Neural progenitor cell (in vitro differentiated cells): ENCODE results near the gene CELF4. TPM values are rescaled to one million over a fixed set of nuclear protein-coding genes. Genes with fewer than 3 reads are reported as not detected.

Experiments
- DNase-seq: peaks from one replicate; pipeline ENCODE4 v3.0.0-alpha.2; 2016; ENCODE audit warnings: low spot score
- H2AFZ ChIP-seq: fragments of 200-600 bp; sonication (generic); replicated peaks from 2 replicates; pipeline ENCODE4 v1.6.1; 2016; ENCODE audit warnings: antibody characterized with exemption
- H3F3A ChIP-seq: fragments of 200-600 bp; sonication (generic); 2 replicates; pipeline ENCODE4 v1.6.1; 2016; ENCODE audit warnings: antibody characterized with exemption, low read depth
- H3K27ac ChIP-seq: fragments of 200-600 bp; sonication (generic); 2 replicates; pipeline ENCODE4 v1.5.1; 2016; ENCODE audit warnings: mild to moderate bottlenecking
- H3K27me3 ChIP-seq: fragments of 200-600 bp; sonication (generic); 2 replicates; pipeline ENCODE4 v1.6.1; 2016; ENCODE audit warnings: mild to moderate bottlenecking, moderate library complexity
- H3K36me3 ChIP-seq: fragments of 200-600 bp; sonication (generic); 2 replicates; pipeline ENCODE4 v1.5.1; 2016
- H3K4me1 ChIP-seq: fragments of 200-600 bp; sonication (generic); 2 replicates; pipeline ENCODE4 v1.6.1; 2016; ENCODE audit warnings: mixed run types
- H3K4me2 ChIP-seq: fragments of 200-600 bp; sonication (generic); 2 replicates; pipeline ENCODE4 v1.6.1; 2016
- H3K4me3 ChIP-seq: fragments of 200-600 bp; sonication (generic); 2 replicates; pipeline ENCODE4 v1.5.1; 2016
- H3K79me2 ChIP-seq: fragments of 200-600 bp; sonication (generic); 2 replicates; pipeline ENCODE4 v1.6.1; 2016; ENCODE audit warnings: low read depth
- H3K9ac ChIP-seq: fragments of 200-600 bp; sonication (generic); 2 replicates; pipeline ENCODE4 v1.6.1; 2016
- H3K9me3 ChIP-seq: fragments of 200-600 bp; sonication (generic); 2 replicates; pipeline ENCODE4 v1.5.1; 2016; ENCODE audit warnings: low read depth
- H4K20me1 ChIP-seq: fragments of 200-600 bp; sonication (generic); 2 replicates; pipeline ENCODE4 v1.6.1; 2016; ENCODE audit warnings: low read depth
- H3K27ac Mint-ChIP-seq: 3 replicates; pipeline ENCODE4 v1.8.0; 2021; ENCODE audit warnings: mixed read lengths
- H3K27me3 Mint-ChIP-seq: 2 replicates; pipeline ENCODE4 v1.8.0; 2022; ENCODE audit warnings: low read depth, mild to moderate bottlenecking, inconsistent platforms, moderate library complexity, mixed read lengths; ENCODE audit not compliant: insufficient read depth
- H3K36me3 Mint-ChIP-seq: 3 replicates; pipeline ENCODE4 v1.8.0; 2021; ENCODE audit warnings: mixed read lengths
- H3K4me1 Mint-ChIP-seq: 3 replicates; pipeline ENCODE4 v1.8.0; 2021; ENCODE audit warnings: mixed read lengths
- H3K4me3 Mint-ChIP-seq: 3 replicates; pipeline ENCODE4 v1.8.0; 2021; ENCODE audit warnings: mild to moderate bottlenecking, moderate library complexity, mixed read lengths
- H3K9me3 Mint-ChIP-seq: 3 replicates; pipeline ENCODE4 v1.8.0; 2020; ENCODE audit warnings: mixed read lengths
- EZH2 ChIP-seq: fragments of 200-600 bp; sonication (generic); IDR thresholded peaks from 2 replicates; pipeline ENCODE4 v1.6.1; 2017; ENCODE audit warnings: antibody characterized with exemption, mild to moderate bottlenecking, moderate library complexity
- EZH2phosphoT487 ChIP-seq: fragments of 200-600 bp; sonication (generic); IDR thresholded peaks from 2 replicates; pipeline ENCODE4 v1.6.1; 2017; ENCODE audit warnings: antibody characterized with exemption
- total RNA-seq: library from RNA; depleted of rRNA; stranded (reverse); fragments of >200 nt; gene quantifications from 2 replicates; pipeline ENCODE4 v1.2.3, GENCODE V29; 2015; ENCODE audit warnings: low replicate concordance
- TF ChIP-seq, protein P1 (sequence below): fragments of 200-600 bp; sonication (generic); IDR thresholded peaks from 2 replicates; pipeline ENCODE4 v1.5.1; 2017; ENCODE audit warnings: antibody characterized with exemption, mild to moderate bottlenecking

CELF4 gene
- total RNA-seq, 1 donor from 2014 or later = 1.8 TPM

DNA sequence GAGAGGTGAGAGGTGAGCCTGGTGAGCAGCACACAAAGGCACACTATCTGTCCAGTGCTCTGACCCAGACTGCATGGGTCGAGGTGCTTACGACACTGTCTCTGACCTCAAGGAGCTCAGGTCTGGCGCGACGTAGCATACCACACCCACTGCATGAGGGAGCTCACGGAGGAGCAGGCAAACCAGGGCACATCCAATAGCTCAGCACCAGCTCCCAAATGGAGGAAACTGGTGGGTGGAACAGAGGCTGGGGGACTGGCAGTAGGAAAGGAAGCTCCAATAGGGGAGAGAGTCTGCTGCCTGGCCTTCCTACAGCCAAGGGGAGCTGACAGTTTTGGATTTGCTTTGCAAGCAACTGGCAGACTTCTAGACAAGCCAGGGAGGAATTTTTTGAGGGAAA lies 36.3 kb downstream of the CELF4 start:
- H3F3A ChIP-seq = peaks cover 7% of the 10 kb centered on the region
- no peaks in the 10 kb centered on the region for H4K20me1 ChIP-seq
- no peaks in the 10 kb centered on the region for H3K36me3 Mint-ChIP-seq
- no peaks in the 10 kb centered on the region for H3K36me3 ChIP-seq
- H3K4me3 ChIP-seq = no peak overlapping the region
- no peak overlapping the region for H2AFZ ChIP-seq
- H3K79me2 ChIP-seq = no peaks in the 10 kb centered on the region
- no peak overlapping the region for H3K9ac ChIP-seq
- no peak for DNase-seq
- no peak overlapping the region for H3K4me2 ChIP-seq
- no peak overlapping the region for H3K27ac ChIP-seq
- no peak overlapping the region for H3K4me3 Mint-ChIP-seq
- peaks cover 26% of the 10 kb centered on the region for H3K4me1 ChIP-seq
- peaks cover 21% of the 10 kb centered on the region for H3K27me3 Mint-ChIP-seq
- no peak overlapping the region for H3K27ac Mint-ChIP-seq
- H3K4me1 Mint-ChIP-seq = peaks cover 38% of the 10 kb centered on the region
- H3K9me3 Mint-ChIP-seq = no peaks in the 10 kb centered on the region
- peaks cover 23% of the 10 kb centered on the region for H3K27me3 ChIP-seq
- no peaks in the 10 kb centered on the region for H3K9me3 ChIP-seq
- TF ChIP-seq EZH2phosphoT487 = no peak
- no peak for TF ChIP-seq EZH2
- TF ChIP-seq, protein P1, sequence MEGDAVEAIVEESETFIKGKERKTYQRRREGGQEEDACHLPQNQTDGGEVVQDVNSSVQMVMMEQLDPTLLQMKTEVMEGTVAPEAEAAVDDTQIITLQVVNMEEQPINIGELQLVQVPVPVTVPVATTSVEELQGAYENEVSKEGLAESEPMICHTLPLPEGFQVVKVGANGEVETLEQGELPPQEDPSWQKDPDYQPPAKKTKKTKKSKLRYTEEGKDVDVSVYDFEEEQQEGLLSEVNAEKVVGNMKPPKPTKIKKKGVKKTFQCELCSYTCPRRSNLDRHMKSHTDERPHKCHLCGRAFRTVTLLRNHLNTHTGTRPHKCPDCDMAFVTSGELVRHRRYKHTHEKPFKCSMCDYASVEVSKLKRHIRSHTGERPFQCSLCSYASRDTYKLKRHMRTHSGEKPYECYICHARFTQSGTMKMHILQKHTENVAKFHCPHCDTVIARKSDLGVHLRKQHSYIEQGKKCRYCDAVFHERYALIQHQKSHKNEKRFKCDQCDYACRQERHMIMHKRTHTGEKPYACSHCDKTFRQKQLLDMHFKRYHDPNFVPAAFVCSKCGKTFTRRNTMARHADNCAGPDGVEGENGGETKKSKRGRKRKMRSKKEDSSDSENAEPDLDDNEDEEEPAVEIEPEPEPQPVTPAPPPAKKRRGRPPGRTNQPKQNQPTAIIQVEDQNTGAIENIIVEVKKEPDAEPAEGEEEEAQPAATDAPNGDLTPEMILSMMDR = no peak

DNA sequence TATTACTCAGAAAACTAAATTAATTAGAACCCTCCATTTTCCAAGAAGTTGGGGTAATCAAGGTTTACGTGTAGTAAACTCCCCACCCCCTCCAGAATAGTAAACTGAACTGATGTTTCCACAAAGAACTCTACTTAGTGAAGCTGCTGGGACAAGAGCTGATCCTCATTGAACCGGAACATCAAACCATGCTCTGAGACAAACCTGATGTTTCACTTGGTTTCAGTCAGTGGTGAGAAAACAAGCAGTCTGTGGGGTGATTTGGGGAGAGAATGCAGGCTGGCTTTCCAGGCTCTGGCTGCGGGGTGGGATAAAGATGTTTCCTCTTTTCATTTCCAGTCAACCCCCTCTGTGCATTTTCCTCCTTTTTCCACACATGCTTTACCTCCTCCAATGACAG lies 38.2 kb downstream of the CELF4 start:
- no peak overlapping the region for H3K9ac ChIP-seq
- Mint-ChIP-seq H3K27ac (peak overlapping the region; percentile 51), H3K4me1 (peaks cover 39% of the 10 kb centered on the region), H3K27me3 (peaks cover 25% of the 10 kb centered on the region), H3K4me3 (no peak overlapping the region), H3K9me3 (peaks cover 2% of the 10 kb centered on the region), H3K36me3 (no peaks in the 10 kb centered on the region)
- H3K27me3 ChIP-seq = peaks cover 42% of the 10 kb centered on the region
- TF ChIP-seq EZH2 (no peak), EZH2phosphoT487 (no peak)
- no peak overlapping the region for H3K4me3 ChIP-seq
- H3K4me2 ChIP-seq = no peak overlapping the region
- no peaks in the 10 kb centered on the region for H3K36me3 ChIP-seq
- no peak overlapping the region for H3K27ac ChIP-seq
- H3K9me3 ChIP-seq = no peaks in the 10 kb centered on the region
- no peaks in the 10 kb centered on the region for H4K20me1 ChIP-seq
- H3K4me1 ChIP-seq = peaks cover 26% of the 10 kb centered on the region
- H3F3A ChIP-seq = peaks cover 7% of the 10 kb centered on the region
- no peak for DNase-seq
- no peak overlapping the region for H2AFZ ChIP-seq
- no peaks in the 10 kb centered on the region for H3K79me2 ChIP-seq

DNA sequence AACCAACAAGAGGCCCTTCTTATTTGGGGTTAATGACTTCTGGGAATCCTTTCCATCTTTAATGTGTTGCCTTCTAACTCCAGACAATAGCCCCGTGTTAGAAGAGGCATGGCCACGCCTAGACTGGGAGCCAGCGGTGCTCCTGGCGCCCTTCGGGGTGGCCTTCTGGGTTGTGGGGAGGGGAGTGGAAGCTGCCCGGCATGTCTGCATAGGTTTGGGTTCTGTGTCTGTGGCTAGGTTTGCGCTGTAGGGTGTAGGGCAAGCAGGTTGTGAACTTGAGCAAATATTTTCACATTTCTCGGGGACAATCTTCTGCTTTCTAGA lies 40.4 kb downstream of the CELF4 start:
- Mint-ChIP-seq H3K4me1 (peaks cover 45% of the 10 kb centered on the region), H3K9me3 (peaks cover 2% of the 10 kb centered on the region), H3K36me3 (no peaks in the 10 kb centered on the region), H3K4me3 (peak overlapping the region; percentile 78), H3K27ac (peak overlapping the region; percentile 79), H3K27me3 (peaks cover 20% of the 10 kb centered on the region)
- no peaks in the 10 kb centered on the region for H3K36me3 ChIP-seq
- H4K20me1 ChIP-seq = no peaks in the 10 kb centered on the region
- no peak overlapping the region for H3K27ac ChIP-seq
- peaks cover 20% of the 10 kb centered on the region for H3K4me1 ChIP-seq
- no peaks in the 10 kb centered on the region for H3K79me2 ChIP-seq
- no peaks in the 10 kb centered on the region for H3K9me3 ChIP-seq
- H3K4me2 ChIP-seq = peak overlapping the region; percentile 83
- peaks cover 7% of the 10 kb centered on the region for H3F3A ChIP-seq
- peak overlapping the region; percentile 93 for H2AFZ ChIP-seq
- no peak overlapping the region for H3K9ac ChIP-seq
- peaks cover 43% of the 10 kb centered on the region for H3K27me3 ChIP-seq
- peak overlapping the region; percentile 55 for H3K4me3 ChIP-seq
- TF ChIP-seq EZH2phosphoT487 = no peak
- TF ChIP-seq EZH2 = no peak
- TF ChIP-seq, protein P1 = no peak
- no peak for DNase-seq

DNA sequence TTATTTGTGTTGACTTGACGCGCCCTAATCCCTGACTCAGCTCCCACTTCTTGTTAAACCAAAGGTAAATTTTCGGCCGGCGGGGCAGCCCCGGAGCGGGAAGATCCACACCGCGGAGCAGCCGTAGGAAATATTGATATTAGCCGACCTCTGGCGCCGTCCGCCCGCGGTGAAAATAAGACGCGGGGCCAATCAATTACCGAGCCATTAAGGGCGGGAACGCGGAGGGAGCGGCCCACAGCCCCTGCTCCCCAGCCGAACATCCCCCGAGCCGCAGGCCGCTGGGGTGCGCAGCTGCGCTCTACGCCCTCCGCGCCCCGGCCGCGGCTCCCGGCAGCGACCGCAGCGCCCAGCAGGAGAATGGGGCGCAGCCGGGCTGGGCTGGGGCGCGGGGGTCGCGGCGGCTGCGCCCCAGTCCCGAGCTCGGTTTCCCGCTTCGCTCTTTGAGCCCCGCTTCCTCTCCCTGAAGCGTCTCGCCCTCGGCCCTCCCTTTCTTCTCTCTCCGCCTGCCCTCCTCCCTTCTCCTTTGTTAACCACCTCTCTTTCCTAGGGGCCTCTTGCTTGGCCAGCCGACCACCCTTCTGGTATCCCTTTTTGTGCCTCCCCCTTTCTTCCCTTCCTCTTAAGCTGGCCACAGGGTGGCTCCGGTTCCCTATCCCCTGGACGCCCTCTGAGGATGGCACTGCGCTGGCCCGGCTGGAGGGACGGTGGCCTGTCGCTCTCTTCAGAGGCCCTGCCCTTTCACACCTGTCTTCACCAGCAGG lies 40.9 kb downstream of the CELF4 start:
- H3K9ac ChIP-seq = no peak overlapping the region
- peak; percentile 76 for DNase-seq
- H3K4me2 ChIP-seq = peak overlapping the region; percentile 83
- no peaks in the 10 kb centered on the region for H4K20me1 ChIP-seq
- H3K4me3 ChIP-seq = peak overlapping the region; percentile 55
- TF ChIP-seq, protein P1 = peak; percentile 35
- peak; percentile 66 for TF ChIP-seq EZH2
- no peak for TF ChIP-seq EZH2phosphoT487
- H3K36me3 ChIP-seq = no peaks in the 10 kb centered on the region
- Mint-ChIP-seq H3K4me3 (peak overlapping the region; percentile 78), H3K4me1 (peaks cover 43% of the 10 kb centered on the region), H3K27me3 (peaks cover 22% of the 10 kb centered on the region), H3K27ac (no peak overlapping the region), H3K9me3 (peaks cover 2% of the 10 kb centered on the region), H3K36me3 (no peaks in the 10 kb centered on the region)
- H3F3A ChIP-seq = peaks cover 7% of the 10 kb centered on the region
- no peaks in the 10 kb centered on the region for H3K79me2 ChIP-seq
- H3K27me3 ChIP-seq = peaks cover 43% of the 10 kb centered on the region
- H3K4me1 ChIP-seq = peaks cover 23% of the 10 kb centered on the region
- H3K9me3 ChIP-seq = no peaks in the 10 kb centered on the region
- no peak overlapping the region for H3K27ac ChIP-seq
- peak overlapping the region; percentile 93 for H2AFZ ChIP-seq
